Parathyroid adenoma (tissue), 2 donors: ENCODE data around the gene PREX1.

Source experiments
- H2AFZ ChIP-seq: fragments of 300-600 bp; sonication (generic); one replicate; pipeline ENCODE4 v1.7.0; 2017; ENCODE audit warnings: antibody characterized with exemption, mild to moderate bottlenecking
- H3K27ac ChIP-seq: fragments of 300-600 bp; sonication (generic); one replicate; pipeline ENCODE4 v1.7.0; 2017
- H3K27me3 ChIP-seq: fragments of 300-600 bp; sonication (generic); one replicate; pipeline ENCODE4 v1.7.0; 2017; ENCODE audit warnings: low read length; ENCODE audit not compliant: control insufficient read depth, insufficient read depth
- H3K36me3 ChIP-seq: fragments of 300-600 bp; sonication (generic); one replicate; pipeline ENCODE4 v1.7.0; 2017; ENCODE audit warnings: low read length; ENCODE audit not compliant: control insufficient read depth, insufficient read depth
- H3K4me1 ChIP-seq: fragments of 300-600 bp; sonication (generic); one replicate; pipeline ENCODE4 v1.7.0; 2017; ENCODE audit warnings: control low read depth
- H3K4me2 ChIP-seq: fragments of 300-600 bp; sonication (generic); one replicate; pipeline ENCODE4 v1.7.0; 2017; ENCODE audit warnings: low read length
- H3K4me3 ChIP-seq: fragments of 300-600 bp; sonication (generic); one replicate; pipeline ENCODE4 v1.7.0; 2017; ENCODE audit warnings: low read depth, low read length
- H3K79me2 ChIP-seq: fragments of 300-600 bp; sonication (generic); one replicate; pipeline ENCODE4 v1.7.0; 2017; ENCODE audit warnings: control low read depth
- H3K9ac ChIP-seq: fragments of 300-600 bp; sonication (generic); one replicate; pipeline ENCODE4 v1.7.0; 2017; ENCODE audit warnings: mild to moderate bottlenecking
- H3K9me3 ChIP-seq: fragments of 300-600 bp; sonication (generic); one replicate; pipeline ENCODE4 v1.7.0; 2017; ENCODE audit warnings: low read length; ENCODE audit not compliant: control insufficient read depth
- TF ChIP-seq, protein P1 (sequence below): fragments of 300-600 bp; sonication (generic); IDR thresholded peaks from one replicate; pipeline ENCODE4 v1.7.0; 2017; ENCODE audit warnings: antibody characterized with exemption, mild to moderate bottlenecking
- donor health status: primary hyperparathyroidism.

The PREX1 gene

DNA sequence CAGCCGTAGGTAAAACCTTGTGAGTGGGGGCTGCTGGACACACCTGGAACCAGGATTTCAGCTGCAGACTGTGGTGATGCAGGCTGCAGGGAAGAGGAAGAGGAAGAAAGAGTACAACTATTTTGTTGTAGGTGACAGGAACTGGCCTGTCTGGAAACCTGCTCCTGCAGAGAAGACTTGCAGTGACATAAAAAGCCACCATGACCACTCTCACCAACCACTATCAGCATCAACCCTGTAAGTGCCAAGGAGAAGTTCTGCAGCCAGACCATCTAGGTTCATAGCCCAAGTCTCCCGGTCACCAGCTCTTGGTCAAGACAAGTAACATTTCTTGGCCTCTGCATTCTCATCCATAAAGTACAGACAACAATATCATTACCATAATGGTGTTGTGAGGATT lies 91.2 kb downstream of the PREX1 start:
- H3K36me3 ChIP-seq = no peaks in the 10 kb centered on the region

DNA sequence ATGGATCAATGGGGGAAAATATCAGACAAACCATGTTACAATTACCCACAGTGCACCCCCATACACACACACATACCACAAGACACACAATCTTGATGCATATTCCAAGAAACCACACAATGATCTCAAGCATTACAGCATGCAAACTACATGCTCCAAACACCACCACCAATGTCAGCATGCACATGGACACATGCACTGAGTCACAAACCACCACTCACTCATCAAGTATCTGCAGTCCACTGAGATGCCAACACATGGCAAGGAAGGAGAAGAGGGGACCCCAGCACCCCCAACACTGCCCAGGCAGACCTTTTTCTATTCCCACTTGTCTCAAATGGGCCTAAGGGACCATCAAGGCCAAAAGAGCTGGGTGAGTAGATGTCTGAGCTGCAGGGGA lies 91.6 kb downstream of the PREX1 start:
- H3K4me3 ChIP-seq = no peak overlapping the region
- H3K79me2 ChIP-seq = no peaks in the 10 kb centered on the region
- H2AFZ ChIP-seq = no peak overlapping the region
- H3K4me2 ChIP-seq = no peak overlapping the region
- no peaks in the 10 kb centered on the region for H3K27me3 ChIP-seq
- TF ChIP-seq, protein P1, sequence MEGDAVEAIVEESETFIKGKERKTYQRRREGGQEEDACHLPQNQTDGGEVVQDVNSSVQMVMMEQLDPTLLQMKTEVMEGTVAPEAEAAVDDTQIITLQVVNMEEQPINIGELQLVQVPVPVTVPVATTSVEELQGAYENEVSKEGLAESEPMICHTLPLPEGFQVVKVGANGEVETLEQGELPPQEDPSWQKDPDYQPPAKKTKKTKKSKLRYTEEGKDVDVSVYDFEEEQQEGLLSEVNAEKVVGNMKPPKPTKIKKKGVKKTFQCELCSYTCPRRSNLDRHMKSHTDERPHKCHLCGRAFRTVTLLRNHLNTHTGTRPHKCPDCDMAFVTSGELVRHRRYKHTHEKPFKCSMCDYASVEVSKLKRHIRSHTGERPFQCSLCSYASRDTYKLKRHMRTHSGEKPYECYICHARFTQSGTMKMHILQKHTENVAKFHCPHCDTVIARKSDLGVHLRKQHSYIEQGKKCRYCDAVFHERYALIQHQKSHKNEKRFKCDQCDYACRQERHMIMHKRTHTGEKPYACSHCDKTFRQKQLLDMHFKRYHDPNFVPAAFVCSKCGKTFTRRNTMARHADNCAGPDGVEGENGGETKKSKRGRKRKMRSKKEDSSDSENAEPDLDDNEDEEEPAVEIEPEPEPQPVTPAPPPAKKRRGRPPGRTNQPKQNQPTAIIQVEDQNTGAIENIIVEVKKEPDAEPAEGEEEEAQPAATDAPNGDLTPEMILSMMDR = no peak
- H3K27ac ChIP-seq = no peak overlapping the region
- no peaks in the 10 kb centered on the region for H3K4me1 ChIP-seq
- no peaks in the 10 kb centered on the region for H3K9me3 ChIP-seq
- H3K9ac ChIP-seq = no peak overlapping the region
- no peaks in the 10 kb centered on the region for H3K36me3 ChIP-seq

More for the DNA sequence above, 91.2 kb downstream of the PREX1 start:
- H2AFZ ChIP-seq = no peak overlapping the region
- no peaks in the 10 kb centered on the region for H3K79me2 ChIP-seq
- H3K9ac ChIP-seq = no peak overlapping the region
- no peaks in the 10 kb centered on the region for H3K27me3 ChIP-seq
- TF ChIP-seq, protein P1 = no peak
- no peak overlapping the region for H3K4me2 ChIP-seq
- no peak overlapping the region for H3K27ac ChIP-seq
- no peaks in the 10 kb centered on the region for H3K4me1 ChIP-seq
- no peak overlapping the region for H3K4me3 ChIP-seq
- H3K9me3 ChIP-seq = no peaks in the 10 kb centered on the region

DNA sequence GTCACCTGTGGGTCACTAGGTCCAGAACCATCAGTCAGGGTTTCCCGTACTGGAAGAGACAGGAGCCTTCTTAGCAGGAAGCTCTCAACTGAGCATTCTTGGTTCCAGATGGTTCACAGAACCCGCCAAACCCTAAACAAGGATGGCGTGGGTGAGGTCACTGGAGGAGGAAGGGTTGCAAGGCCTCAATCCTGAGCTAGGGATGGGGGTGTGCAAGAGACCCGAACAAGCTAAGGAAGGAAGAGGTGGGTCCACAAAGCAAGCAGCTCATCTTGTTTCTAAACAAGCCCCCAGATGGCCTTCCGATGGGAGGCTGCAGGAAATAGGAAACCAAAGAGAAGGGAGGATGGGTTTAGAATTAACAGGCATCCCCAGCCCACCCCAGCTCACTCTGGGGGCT lies 92.7 kb downstream of the PREX1 start:
- Histone ChIP-seq H3K9me3 (no peaks in the 10 kb centered on the region), H2AFZ (no peak overlapping the region), H3K4me2 (no peak overlapping the region), H3K27ac (peak overlapping the region; percentile 24), H3K36me3 (no peaks in the 10 kb centered on the region), H3K9ac (no peak overlapping the region), H3K4me3 (no peak overlapping the region), H3K27me3 (no peaks in the 10 kb centered on the region), H3K4me1 (no peaks in the 10 kb centered on the region), H3K79me2 (no peaks in the 10 kb centered on the region)
- TF ChIP-seq, protein P1 = no peak

DNA sequence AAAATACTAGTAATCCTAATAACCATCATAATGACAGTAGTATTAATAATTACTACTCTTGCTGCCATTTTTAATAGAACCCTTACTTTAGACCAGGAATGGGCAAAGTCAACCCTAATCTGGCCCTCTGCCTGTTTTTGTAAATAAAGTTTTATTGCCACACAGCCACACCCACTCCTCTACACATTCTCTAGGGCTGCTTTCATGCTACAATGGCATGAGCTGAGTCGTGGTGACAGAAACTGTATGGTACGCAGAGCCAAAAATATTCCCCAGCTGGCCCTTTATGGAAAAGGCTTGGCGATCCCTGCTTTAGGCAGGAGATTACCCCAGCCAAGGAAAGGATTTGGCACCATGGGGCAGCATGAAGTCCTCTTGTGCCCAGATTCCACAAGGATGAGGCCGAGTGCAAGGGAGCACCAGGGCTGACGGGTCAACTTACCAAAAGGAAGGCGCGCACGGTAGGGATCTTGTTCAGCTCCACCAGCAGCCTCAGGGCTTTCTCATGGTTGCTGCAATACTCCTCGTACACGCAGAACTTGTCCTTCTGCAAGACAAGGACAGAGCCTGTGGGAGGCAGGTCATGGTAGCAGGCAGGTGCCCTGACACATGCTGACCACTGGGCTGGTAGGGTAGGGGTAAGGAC lies 93.6 kb downstream of the PREX1 start:
- Histone ChIP-seq H3K4me3 (no peak overlapping the region), H3K4me2 (no peak overlapping the region), H3K9ac (no peak overlapping the region), H3K9me3 (no peaks in the 10 kb centered on the region), H3K4me1 (no peaks in the 10 kb centered on the region), H3K27me3 (no peaks in the 10 kb centered on the region), H3K36me3 (no peaks in the 10 kb centered on the region), H2AFZ (no peak overlapping the region), H3K27ac (peak overlapping the region; percentile 24), H3K79me2 (no peaks in the 10 kb centered on the region)
- TF ChIP-seq, protein P1 = no peak

DNA sequence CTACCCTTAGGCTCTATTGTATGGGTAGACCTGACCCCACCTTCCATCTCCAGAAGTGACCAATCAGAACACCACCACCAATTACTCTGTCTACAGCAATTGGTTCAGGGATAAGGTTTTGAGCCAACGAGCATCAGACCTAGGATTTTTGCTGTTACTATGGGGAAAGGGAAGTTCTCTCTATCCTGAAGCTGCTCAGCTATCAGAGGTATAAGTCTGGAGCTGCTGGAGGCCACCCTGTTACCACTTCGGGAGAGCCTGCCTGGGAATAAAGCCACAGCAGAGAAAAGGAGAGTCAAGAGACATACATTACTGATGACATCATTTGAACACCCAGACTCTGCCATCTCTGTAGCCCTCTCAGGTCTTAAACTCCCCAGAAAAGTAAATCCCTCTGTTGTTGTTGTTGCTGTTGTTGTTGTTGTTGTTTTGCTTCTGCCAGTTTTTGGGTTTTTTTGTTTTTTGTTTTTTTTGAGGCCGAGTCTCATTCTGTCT lies 94.5 kb downstream of the PREX1 start:
- no peak overlapping the region for H3K4me3 ChIP-seq
- H3K27ac ChIP-seq = no peak overlapping the region
- TF ChIP-seq, protein P1 = no peak
- no peaks in the 10 kb centered on the region for H3K4me1 ChIP-seq
- no peak overlapping the region for H3K9ac ChIP-seq
- no peaks in the 10 kb centered on the region for H3K36me3 ChIP-seq
- H3K79me2 ChIP-seq = no peaks in the 10 kb centered on the region
- H2AFZ ChIP-seq = no peak overlapping the region
- no peak overlapping the region for H3K4me2 ChIP-seq
- no peaks in the 10 kb centered on the region for H3K9me3 ChIP-seq
- H3K27me3 ChIP-seq = no peaks in the 10 kb centered on the region
